ENCODE data around the gene GFRA3.

GRCh38 chr5:138234651-138235050 is 39.8 kb downstream of the GFRA3 start:
- TF ChIP-seq CTCF (IDR thresholded peaks at IDR 0.05; ENCODE audit: low read depth, low read length, poor library complexity, severe bottlenecking): no peak
- no peak for TF ChIP-seq EZH2phosphoT487 (IDR thresholded peaks at IDR 0.05; ENCODE audit: borderline replicate concordance, low read length)
